RWPE2 (cell line): ENCODE results near the gene TSHZ1.

Experiments used
- ATAC-seq: fragments of 200-7000 bp; cut with Tn5 transposase; 3 replicates; pipeline ENCODE4 v1.9.1; 2021; ENCODE audit warnings: low read depth
- DNase-seq: peaks from one replicate; pipeline ENCODE4 v3.0.0-alpha.2; 2020; ENCODE audit warnings: low spot score
- H3K27ac ChIP-seq: fragments of 450-650 bp; 2 replicates; pipeline ENCODE4 v1.5.1; 2017; ENCODE audit warnings: mild to moderate bottlenecking; ENCODE audit not compliant: poor library complexity, severe bottlenecking
- H3K27me3 ChIP-seq: fragments of 250-450 bp; sonication (Bioruptor Pico); 2 replicates; pipeline ENCODE4 v1.5.1; 2021; ENCODE audit warnings: mild to moderate bottlenecking, moderate library complexity; ENCODE audit not compliant: insufficient read depth, poor library complexity, severe bottlenecking
- H3K36me3 ChIP-seq: fragments of 250-450 bp; sonication (Bioruptor Pico); 2 replicates; pipeline ENCODE4 v1.5.1; 2020; ENCODE audit warnings: low read depth, mild to moderate bottlenecking, moderate library complexity
- H3K4me1 ChIP-seq: fragments of 250-450 bp; sonication (Bioruptor Pico); 2 replicates; pipeline ENCODE4 v1.5.1; 2021; ENCODE audit warnings: mild to moderate bottlenecking, moderate library complexity; ENCODE audit not compliant: insufficient read depth, poor library complexity, severe bottlenecking
- H3K4me3 ChIP-seq: fragments of 250-450 bp; sonication (Bioruptor Pico); 2 replicates; pipeline ENCODE4 v1.5.1; 2021; ENCODE audit warnings: mild to moderate bottlenecking, moderate library complexity; ENCODE audit not compliant: severe bottlenecking
- H3K9me3 ChIP-seq: fragments of 250-450 bp; sonication (Bioruptor Pico); 2 replicates; pipeline ENCODE4 v1.5.1; 2021; ENCODE audit warnings: mild to moderate bottlenecking, moderate library complexity; ENCODE audit not compliant: severe bottlenecking
- TF ChIP-seq, protein P1 (sequence below): fragments of 450-650 bp; IDR thresholded peaks from one replicate; pipeline ENCODE4 v1.5.1; 2017; ENCODE audit warnings: mild to moderate bottlenecking, moderate library complexity; ENCODE audit not compliant: poor library complexity, severe bottlenecking

TSHZ1 gene

DNA sequence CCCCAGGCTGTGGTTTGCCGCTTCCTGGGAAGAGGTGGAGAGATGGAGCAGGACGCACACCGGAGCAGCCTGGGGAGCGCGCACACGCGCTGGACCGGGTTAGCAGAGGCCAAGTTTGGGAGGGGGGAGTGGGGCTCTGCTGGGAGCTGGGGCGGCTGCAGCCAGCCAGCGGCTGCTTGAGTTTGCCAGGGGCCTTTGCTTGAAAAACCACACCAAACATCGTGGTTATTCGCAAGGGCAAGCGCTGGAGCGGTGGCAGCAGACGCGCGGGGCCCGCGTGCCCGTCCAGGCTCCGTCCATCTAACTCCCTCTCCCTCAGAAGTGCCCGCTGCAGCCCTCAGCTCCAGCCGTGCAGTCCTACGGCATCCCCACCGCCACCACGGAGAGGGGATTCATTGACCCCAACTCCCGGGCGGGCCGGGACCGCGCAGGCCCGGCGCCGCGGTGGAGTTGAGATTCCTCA lies 6.3 kb upstream of the TSHZ1 start:
- Histone ChIP-seq H3K4me1 (peaks cover 10% of the 10 kb centered on the region), H3K27me3 (no peaks in the 10 kb centered on the region), H3K27ac (no peak overlapping the region), H3K9me3 (no peaks in the 10 kb centered on the region), H3K4me3 (peak overlapping the region; percentile 15), H3K36me3 (peaks cover 26% of the 10 kb centered on the region)
- ATAC-seq = no peak
- TF ChIP-seq, protein P1, sequence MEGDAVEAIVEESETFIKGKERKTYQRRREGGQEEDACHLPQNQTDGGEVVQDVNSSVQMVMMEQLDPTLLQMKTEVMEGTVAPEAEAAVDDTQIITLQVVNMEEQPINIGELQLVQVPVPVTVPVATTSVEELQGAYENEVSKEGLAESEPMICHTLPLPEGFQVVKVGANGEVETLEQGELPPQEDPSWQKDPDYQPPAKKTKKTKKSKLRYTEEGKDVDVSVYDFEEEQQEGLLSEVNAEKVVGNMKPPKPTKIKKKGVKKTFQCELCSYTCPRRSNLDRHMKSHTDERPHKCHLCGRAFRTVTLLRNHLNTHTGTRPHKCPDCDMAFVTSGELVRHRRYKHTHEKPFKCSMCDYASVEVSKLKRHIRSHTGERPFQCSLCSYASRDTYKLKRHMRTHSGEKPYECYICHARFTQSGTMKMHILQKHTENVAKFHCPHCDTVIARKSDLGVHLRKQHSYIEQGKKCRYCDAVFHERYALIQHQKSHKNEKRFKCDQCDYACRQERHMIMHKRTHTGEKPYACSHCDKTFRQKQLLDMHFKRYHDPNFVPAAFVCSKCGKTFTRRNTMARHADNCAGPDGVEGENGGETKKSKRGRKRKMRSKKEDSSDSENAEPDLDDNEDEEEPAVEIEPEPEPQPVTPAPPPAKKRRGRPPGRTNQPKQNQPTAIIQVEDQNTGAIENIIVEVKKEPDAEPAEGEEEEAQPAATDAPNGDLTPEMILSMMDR = no peak
- DNase-seq = no peak

DNA sequence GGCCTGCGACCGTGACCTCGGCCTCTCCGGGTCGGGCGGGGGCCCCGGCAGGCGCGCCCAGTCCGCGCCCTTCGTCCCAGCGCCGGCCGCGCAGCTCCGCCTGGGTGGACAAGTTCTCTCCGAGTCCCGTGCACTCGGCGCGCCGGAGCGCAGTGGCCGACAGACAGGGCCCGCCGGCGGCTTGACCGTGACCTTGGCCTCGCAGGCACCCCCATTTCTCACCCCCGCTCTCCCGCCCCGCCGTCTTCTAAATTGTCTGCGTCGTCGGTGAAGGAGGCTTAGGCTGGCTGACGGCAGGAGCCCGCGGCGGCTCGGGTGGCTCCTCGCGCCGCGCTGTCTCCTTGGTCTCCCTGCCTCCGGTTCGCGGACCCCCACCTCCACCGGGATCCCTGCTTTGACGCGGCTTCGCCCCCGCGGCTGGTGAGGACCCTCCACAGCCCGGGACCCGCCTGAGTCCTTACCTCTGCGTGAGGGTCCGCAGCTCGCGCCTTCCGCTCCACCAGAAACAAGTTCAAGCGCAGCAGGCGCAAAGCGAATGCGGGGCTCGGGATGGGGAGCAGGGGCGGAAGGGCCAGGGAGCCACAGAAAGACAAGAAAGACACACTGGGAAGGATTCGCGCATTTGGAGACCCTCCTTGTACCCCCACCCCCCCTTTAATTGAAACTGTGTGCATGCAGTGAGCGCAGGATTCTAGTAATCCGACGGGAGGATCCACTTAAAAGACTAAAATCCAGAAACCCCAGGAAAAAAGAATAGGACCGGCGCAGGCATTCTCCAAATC lies 5.7 kb upstream of the TSHZ1 start:
- H3K27me3 ChIP-seq = no peaks in the 10 kb centered on the region
- TF ChIP-seq, protein P1 = no peak
- peaks cover 10% of the 10 kb centered on the region for H3K4me1 ChIP-seq
- no peak for ATAC-seq
- peak overlapping the region; percentile 15 for H3K4me3 ChIP-seq
- DNase-seq = no peak
- peaks cover 26% of the 10 kb centered on the region for H3K36me3 ChIP-seq
- H3K9me3 ChIP-seq = no peaks in the 10 kb centered on the region
- no peak overlapping the region for H3K27ac ChIP-seq

DNA sequence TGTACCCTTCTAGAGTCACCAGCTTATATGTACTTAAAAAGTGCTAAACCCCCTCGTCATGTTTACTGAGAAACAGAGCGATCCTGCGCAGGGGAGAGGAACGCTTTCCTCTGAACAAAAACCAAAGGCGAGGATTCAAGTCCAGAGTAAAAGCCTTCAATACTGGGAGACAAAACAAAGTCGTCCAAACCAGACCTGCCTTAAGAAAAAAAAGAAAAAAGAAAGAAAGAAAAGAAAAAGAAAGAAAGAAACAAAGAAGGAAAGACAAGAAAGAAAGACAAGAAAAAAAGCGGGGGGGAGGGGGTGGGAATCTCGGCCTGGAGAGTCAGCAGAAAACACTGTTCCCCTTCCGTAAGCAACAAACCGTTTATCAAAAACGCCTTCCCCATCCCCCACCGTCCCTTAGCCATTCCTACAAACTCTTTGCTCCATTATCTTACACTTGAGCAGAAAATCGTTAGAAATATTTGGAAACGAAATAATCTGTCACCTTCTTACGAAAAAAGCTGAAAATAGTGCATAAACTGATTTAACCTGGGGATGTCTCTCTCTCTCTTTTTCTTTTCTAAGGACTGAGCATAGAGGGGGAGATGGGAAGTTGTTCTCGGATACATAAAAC lies 5.0 kb upstream of the TSHZ1 start:
- no peaks in the 10 kb centered on the region for H3K9me3 ChIP-seq
- no peak for ATAC-seq
- TF ChIP-seq, protein P1 = no peak
- no peak overlapping the region for H3K4me3 ChIP-seq
- H3K27me3 ChIP-seq = no peaks in the 10 kb centered on the region
- no peak overlapping the region for H3K27ac ChIP-seq
- no peak for DNase-seq
- peaks cover 14% of the 10 kb centered on the region for H3K4me1 ChIP-seq
- peaks cover 22% of the 10 kb centered on the region for H3K36me3 ChIP-seq

DNA sequence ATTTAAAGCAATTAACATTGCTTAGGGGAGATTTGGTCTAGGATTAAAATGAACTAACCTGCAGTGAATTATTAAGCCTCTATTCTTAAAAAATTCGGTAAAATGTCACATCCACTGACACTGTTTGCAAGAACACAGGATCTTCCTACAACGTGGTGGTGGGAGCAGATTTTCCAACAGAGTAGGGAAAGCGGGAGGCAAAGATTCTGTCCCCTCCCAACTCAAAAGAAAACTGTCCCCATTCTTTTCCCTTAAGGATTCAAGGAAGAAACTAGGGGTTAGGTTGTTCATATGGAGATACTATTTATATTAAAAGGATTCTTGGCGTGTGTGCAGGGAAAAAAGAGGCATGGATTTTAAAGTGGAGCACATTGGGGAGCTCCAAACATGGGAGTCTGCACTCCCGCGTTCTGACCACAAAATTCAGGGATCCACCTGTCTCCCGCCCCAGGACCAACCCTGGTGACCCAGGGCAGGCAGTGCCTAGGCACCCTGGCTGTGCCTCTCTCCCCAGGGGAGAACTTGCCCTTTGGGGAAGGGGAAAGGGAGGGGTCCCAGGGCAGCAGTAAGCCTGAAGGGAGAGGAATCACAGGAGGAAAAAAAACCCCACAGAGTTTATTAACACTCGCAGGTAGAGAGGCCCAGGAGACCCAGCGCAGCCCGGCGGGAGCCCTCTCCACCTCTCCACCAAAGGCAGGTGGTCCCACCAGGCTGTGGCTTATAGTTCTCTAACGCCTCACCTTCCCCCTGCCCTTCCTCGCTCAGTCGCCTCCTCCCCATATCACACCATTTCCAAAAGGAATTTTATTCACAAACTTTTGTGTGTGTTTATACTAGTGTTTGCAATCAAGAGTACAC lies 3.9 kb upstream of the TSHZ1 start:
- Histone ChIP-seq H3K27me3 (no peaks in the 10 kb centered on the region), H3K27ac (peak overlapping the region; percentile 96)

More for the DNA sequence above, 3.9 kb upstream of the TSHZ1 start:
- TF ChIP-seq, protein P1 = no peak
- Histone ChIP-seq H3K4me1 (peaks cover 14% of the 10 kb centered on the region), H3K36me3 (peaks cover 12% of the 10 kb centered on the region), H3K9me3 (no peaks in the 10 kb centered on the region), H3K4me3 (peak overlapping the region; percentile 96)
- ATAC-seq = no peak
- DNase-seq = no peak
